ENCODE measurements around the gene S100A14. TPM values are rescaled to one million over a fixed set of nuclear protein-coding genes. Genes with fewer than 3 reads are reported as not detected.

Gene S100A14
- total and polyA plus RNA-seq, 2 of the 13 experiments (the other 11 are each of a cell fraction or from before 2014, with no cell fraction given) = 1.4 to 7.7 TPM

GRCh38 chr1:153658400-153659174 lies 42.5 kb upstream of the S100A14 start, which contains the start of gene SNAPIN (continued):
- TF ChIP-seq MED8 (CRISPR knock-in tag; IDR thresholded peaks at IDR 0.05; ENCODE audit: insufficient replicate concordance) = peak; percentile 74
- TF ChIP-seq SMAD9 (CRISPR knock-in tag; IDR thresholded peaks at IDR 0.05) = no peak
- no peak for TF ChIP-seq TIGD3 (CRISPR knock-in tag; IDR thresholded peaks at IDR 0.05; ENCODE audit: borderline replicate concordance)
- TF ChIP-seq GTF3A (CRISPR knock-in tag; conservative IDR thresholded peaks at IDR 0.05) = no peak
- no peak for TF ChIP-seq CEBPG (CRISPR knock-in tag; IDR thresholded peaks at IDR 0.05)
- no peak for TF ChIP-seq RBM22 (optimal IDR thresholded peaks at IDR 0.05; ENCODE audit: low read length)
- TF ChIP-seq ZNF761 (CRISPR knock-in tag; conservative IDR thresholded peaks at IDR 0.05) = no peak
- TF ChIP-seq, protein P1, sequence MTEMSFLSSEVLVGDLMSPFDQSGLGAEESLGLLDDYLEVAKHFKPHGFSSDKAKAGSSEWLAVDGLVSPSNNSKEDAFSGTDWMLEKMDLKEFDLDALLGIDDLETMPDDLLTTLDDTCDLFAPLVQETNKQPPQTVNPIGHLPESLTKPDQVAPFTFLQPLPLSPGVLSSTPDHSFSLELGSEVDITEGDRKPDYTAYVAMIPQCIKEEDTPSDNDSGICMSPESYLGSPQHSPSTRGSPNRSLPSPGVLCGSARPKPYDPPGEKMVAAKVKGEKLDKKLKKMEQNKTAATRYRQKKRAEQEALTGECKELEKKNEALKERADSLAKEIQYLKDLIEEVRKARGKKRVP (CRISPR knock-in tag; IDR thresholded peaks at IDR 0.05) = no peak; a peak in 2 of 4 replicates
- TF ChIP-seq ZEB1 (IDR thresholded peaks at IDR 0.05; ENCODE audit: insufficient replicate concordance, low read depth) = no peak
- no peak for TF ChIP-seq HIC2 (CRISPR knock-in tag; IDR thresholded peaks at IDR 0.05; ENCODE audit: low read depth)
- TF ChIP-seq AHR (CRISPR knock-in tag; IDR thresholded peaks at IDR 0.05) = 0 out of 2 replicates have a peak, but pooled peaks have one; percentile 19
- peak; percentile 62; the same call in 1 of the 2 replicates for TF ChIP-seq KDM5B (CRISPR knock-in tag; IDR thresholded peaks at IDR 0.05; ENCODE audit: borderline replicate concordance)
- TF ChIP-seq, protein P2, sequence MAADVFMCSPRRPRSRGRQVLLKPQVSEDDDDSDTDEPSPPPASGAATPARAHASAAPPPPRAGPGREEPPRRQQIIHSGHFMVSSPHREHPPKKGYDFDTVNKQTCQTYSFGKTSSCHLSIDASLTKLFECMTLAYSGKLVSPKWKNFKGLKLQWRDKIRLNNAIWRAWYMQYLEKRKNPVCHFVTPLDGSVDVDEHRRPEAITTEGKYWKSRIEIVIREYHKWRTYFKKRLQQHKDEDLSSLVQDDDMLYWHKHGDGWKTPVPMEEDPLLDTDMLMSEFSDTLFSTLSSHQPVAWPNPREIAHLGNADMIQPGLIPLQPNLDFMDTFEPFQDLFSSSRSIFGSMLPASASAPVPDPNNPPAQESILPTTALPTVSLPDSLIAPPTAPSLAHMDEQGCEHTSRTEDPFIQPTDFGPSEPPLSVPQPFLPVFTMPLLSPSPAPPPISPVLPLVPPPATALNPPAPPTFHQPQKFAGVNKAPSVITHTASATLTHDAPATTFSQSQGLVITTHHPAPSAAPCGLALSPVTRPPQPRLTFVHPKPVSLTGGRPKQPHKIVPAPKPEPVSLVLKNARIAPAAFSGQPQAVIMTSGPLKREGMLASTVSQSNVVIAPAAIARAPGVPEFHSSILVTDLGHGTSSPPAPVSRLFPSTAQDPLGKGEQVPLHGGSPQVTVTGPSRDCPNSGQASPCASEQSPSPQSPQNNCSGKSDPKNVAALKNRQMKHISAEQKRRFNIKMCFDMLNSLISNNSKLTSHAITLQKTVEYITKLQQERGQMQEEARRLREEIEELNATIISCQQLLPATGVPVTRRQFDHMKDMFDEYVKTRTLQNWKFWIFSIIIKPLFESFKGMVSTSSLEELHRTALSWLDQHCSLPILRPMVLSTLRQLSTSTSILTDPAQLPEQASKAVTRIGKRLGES (CRISPR knock-in tag; IDR thresholded peaks at IDR 0.05; ENCODE audit: borderline replicate concordance) = no peak
- TF ChIP-seq, protein P3, sequence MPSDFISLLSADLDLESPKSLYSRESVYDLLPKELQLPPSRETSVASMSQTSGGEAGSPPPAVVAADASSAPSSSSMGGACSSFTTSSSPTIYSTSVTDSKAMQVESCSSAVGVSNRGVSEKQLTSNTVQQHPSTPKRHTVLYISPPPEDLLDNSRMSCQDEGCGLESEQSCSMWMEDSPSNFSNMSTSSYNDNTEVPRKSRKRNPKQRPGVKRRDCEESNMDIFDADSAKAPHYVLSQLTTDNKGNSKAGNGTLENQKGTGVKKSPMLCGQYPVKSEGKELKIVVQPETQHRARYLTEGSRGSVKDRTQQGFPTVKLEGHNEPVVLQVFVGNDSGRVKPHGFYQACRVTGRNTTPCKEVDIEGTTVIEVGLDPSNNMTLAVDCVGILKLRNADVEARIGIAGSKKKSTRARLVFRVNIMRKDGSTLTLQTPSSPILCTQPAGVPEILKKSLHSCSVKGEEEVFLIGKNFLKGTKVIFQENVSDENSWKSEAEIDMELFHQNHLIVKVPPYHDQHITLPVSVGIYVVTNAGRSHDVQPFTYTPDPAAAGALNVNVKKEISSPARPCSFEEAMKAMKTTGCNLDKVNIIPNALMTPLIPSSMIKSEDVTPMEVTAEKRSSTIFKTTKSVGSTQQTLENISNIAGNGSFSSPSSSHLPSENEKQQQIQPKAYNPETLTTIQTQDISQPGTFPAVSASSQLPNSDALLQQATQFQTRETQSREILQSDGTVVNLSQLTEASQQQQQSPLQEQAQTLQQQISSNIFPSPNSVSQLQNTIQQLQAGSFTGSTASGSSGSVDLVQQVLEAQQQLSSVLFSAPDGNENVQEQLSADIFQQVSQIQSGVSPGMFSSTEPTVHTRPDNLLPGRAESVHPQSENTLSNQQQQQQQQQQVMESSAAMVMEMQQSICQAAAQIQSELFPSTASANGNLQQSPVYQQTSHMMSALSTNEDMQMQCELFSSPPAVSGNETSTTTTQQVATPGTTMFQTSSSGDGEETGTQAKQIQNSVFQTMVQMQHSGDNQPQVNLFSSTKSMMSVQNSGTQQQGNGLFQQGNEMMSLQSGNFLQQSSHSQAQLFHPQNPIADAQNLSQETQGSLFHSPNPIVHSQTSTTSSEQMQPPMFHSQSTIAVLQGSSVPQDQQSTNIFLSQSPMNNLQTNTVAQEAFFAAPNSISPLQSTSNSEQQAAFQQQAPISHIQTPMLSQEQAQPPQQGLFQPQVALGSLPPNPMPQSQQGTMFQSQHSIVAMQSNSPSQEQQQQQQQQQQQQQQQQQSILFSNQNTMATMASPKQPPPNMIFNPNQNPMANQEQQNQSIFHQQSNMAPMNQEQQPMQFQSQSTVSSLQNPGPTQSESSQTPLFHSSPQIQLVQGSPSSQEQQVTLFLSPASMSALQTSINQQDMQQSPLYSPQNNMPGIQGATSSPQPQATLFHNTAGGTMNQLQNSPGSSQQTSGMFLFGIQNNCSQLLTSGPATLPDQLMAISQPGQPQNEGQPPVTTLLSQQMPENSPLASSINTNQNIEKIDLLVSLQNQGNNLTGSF (CRISPR knock-in tag; IDR thresholded peaks at IDR 0.05) = no peak

Measured in HepG2 (cell line).